Heart left ventricle (tissue), 13 donors: ENCODE measurements around the gene NAA80.

ENCODE experiments used
- POLR2A ChIP-seq, 2 donors: fragments of 450-650 bp; IDR thresholded peaks; one replicate each; pipeline ENCODE4 v1.6.1; 2017; ENCODE audit warnings: antibody characterized with exemption in 2 of 2, mild to moderate bottlenecking in 2 of 2, moderate library complexity in 2 of 2
- TF ChIP-seq, protein P1 (sequence below), 12 donors: fragments of 200-600 bp; sonication (generic) in 4 of 12; IDR thresholded peaks; one replicate each; pipeline versions ENCODE4 v1.5.0 to v1.8.0; 2018 to 2022; ENCODE audit warnings: antibody characterized with exemption in 12 of 12, mild to moderate bottlenecking in 5 of 12
- donor health status: ischemic (EF 13 %, LVEDD 7.1; RV severe dilation, severe dysfunction).
- donor health status: DM: no; HTN: yes; CAD: no.
- donor health status: DM: no; HTN: no; CAD: no.
- donor health status: ischemic (EF 25% LVEDD 6.9; RV normal size, moderate dysfunction).
- donor health status: ischemic (EF 25% LVEDD 5.7; RV mildly dilated, moderate dysfunction).
- donor health status: ischemic (EF 35%, LVEDD 5.7; RV mildly dilated, moderate dysfunction).
- donor health status: nonischemic (EF 11% LVEDD 7.7; RV severe dilation, severe dysfunction).
- donor health status: DM: yes; HTN: yes; CAD: no.
- donor health status: PGD.
- donor health status: ischemic (EF 29% LVEDD 5.4; RV normal size, mild dysfunction).
- donor health status: nonischemic (EF 23%, LVEDD 6.1; RV moderate dilation, normal function).

DNA sequence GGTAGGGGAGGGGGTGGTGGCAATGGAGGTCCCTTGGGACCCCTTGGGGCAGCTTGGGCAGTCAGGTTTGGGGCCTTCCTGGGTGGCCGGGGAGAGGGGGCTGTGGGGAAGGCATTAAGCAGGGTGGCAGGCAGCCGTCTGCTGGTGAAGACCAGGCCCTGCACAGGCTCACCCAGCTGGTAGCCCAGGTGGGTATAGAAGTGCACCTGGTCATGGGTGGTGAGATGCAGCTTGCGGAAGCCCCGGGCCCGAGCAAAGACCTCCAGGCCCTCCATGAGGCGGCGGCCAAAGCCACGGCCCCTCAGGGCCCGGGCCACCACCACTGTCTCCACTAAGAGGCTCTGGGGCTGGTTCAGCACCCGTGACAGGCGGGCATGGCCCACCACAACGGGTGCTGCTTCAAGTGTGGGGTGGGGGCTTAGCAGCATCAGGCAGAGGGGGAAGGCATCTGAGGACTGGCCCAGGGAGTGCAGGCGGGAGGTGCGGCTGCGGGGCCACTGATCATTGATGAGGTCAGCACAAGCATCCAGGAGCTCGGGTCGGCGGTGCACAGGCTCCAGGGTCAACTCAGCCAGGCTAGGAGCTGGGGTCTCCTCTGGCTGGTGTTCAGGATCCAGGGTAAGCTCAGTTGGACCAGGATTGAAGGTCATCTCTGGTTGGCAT lies 2.4 kb downstream of the NAA80 start:
- TF ChIP-seq, protein P1, sequence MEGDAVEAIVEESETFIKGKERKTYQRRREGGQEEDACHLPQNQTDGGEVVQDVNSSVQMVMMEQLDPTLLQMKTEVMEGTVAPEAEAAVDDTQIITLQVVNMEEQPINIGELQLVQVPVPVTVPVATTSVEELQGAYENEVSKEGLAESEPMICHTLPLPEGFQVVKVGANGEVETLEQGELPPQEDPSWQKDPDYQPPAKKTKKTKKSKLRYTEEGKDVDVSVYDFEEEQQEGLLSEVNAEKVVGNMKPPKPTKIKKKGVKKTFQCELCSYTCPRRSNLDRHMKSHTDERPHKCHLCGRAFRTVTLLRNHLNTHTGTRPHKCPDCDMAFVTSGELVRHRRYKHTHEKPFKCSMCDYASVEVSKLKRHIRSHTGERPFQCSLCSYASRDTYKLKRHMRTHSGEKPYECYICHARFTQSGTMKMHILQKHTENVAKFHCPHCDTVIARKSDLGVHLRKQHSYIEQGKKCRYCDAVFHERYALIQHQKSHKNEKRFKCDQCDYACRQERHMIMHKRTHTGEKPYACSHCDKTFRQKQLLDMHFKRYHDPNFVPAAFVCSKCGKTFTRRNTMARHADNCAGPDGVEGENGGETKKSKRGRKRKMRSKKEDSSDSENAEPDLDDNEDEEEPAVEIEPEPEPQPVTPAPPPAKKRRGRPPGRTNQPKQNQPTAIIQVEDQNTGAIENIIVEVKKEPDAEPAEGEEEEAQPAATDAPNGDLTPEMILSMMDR (IDR thresholded peaks at IDR 0.05) = no peak
- TF ChIP-seq POLR2A (IDR thresholded peaks at IDR 0.05) = no peak
